PFSK-1 (cell line): ENCODE measurements around the gene ALDH8A1.

ENCODE experiments used
- FOXP2 ChIP-seq: optimal IDR thresholded peaks from 2 replicates; pipeline ENCODE3; 2011; ENCODE audit warnings: borderline replicate concordance, control low read depth, inconsistent platforms; ENCODE audit not compliant: insufficient read depth; ENCODE audit errors: extremely low read length, extremely low read depth
- POLR2AphosphoS5 ChIP-seq: IDR thresholded peaks from 2 replicates; pipeline ENCODE4 v1.6.1; 2012; ENCODE audit warnings: low read depth, mild to moderate bottlenecking, control low read depth, low read length, moderate library complexity
- SIN3A ChIP-seq: IDR thresholded peaks from 2 replicates; pipeline ENCODE4 v1.6.1; 2012; ENCODE audit warnings: mild to moderate bottlenecking, low read length, moderate library complexity, borderline replicate concordance; ENCODE audit not compliant: insufficient read depth
- TAF1 ChIP-seq: IDR thresholded peaks from 2 replicates; pipeline ENCODE4 v1.6.1; 2012; ENCODE audit warnings: low read length, control low read depth, borderline replicate concordance; ENCODE audit not compliant: insufficient read depth
- TF ChIP-seq, protein P1 (sequence below), 2 experiments: IDR thresholded peaks; 2 replicates each; pipeline versions ENCODE4 v1.6.1 to v1.8.0; 2011 to 2012; ENCODE audit warnings: low read depth in 2 of 2, low read length in 2 of 2, control low read depth in 1 of 2, inconsistent platforms in 1 of 2, mild to moderate bottlenecking in 1 of 2, moderate library complexity in 1 of 2; ENCODE audit not compliant: insufficient read depth in 1 of 2

The ALDH8A1 gene

DNA sequence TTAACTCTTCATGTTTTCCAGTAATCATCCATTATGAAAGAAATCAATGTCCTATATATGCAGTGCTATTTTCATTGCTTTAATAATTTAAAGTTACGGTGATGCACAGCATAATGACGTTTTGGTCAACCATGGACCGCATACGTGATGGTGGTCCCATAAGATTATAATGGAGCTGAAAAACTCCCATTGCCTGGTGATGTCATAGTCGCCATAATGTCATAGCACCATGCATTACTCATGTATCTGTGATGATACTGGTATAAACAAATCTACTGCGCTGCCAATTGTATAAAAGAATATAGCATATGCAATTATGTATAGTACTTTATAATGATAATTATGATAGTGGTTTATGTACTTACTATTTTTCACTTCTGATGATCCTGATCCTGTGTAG is 42.3 kb upstream of the ALDH8A1 start:
- no peak for TF ChIP-seq POLR2AphosphoS5
- TF ChIP-seq FOXP2, result no peak
- TF ChIP-seq, protein P1, sequence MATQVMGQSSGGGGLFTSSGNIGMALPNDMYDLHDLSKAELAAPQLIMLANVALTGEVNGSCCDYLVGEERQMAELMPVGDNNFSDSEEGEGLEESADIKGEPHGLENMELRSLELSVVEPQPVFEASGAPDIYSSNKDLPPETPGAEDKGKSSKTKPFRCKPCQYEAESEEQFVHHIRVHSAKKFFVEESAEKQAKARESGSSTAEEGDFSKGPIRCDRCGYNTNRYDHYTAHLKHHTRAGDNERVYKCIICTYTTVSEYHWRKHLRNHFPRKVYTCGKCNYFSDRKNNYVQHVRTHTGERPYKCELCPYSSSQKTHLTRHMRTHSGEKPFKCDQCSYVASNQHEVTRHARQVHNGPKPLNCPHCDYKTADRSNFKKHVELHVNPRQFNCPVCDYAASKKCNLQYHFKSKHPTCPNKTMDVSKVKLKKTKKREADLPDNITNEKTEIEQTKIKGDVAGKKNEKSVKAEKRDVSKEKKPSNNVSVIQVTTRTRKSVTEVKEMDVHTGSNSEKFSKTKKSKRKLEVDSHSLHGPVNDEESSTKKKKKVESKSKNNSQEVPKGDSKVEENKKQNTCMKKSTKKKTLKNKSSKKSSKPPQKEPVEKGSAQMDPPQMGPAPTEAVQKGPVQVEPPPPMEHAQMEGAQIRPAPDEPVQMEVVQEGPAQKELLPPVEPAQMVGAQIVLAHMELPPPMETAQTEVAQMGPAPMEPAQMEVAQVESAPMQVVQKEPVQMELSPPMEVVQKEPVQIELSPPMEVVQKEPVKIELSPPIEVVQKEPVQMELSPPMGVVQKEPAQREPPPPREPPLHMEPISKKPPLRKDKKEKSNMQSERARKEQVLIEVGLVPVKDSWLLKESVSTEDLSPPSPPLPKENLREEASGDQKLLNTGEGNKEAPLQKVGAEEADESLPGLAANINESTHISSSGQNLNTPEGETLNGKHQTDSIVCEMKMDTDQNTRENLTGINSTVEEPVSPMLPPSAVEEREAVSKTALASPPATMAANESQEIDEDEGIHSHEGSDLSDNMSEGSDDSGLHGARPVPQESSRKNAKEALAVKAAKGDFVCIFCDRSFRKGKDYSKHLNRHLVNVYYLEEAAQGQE (IDR thresholded peaks at IDR 0.05; ENCODE audit: insufficient read depth in 1 of 2, low read depth in 2 of 2, low read length in 2 of 2), result no peak
- TF ChIP-seq SIN3A, result no peak
- TF ChIP-seq TAF1, result no peak

DNA sequence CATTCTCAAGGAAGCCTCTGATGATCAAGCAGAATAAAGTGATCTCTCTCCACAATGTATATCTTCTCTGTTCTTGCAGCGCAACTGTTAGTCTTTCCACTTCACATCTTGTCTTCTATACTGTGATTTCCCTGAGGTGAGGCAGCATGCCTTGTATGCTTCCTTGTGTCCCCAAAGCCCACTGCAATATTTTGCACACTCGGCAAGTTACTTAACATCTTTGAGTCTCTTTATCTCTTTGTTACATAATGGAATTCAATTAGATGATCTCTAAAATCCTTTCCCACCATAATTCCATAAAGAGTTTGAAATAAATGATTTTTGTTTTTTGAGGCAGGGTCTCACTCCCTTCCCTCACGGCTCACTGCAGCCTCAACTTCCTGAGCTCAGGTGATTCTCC is 40.4 kb upstream of the ALDH8A1 start:
- TF ChIP-seq, protein P1 (IDR thresholded peaks at IDR 0.05; ENCODE audit: insufficient read depth in 1 of 2, low read depth in 2 of 2, low read length in 2 of 2), result no peak
- TF ChIP-seq FOXP2, result no peak
- no peak for TF ChIP-seq POLR2AphosphoS5
- TF ChIP-seq SIN3A, result no peak
- TF ChIP-seq TAF1, result no peak

DNA sequence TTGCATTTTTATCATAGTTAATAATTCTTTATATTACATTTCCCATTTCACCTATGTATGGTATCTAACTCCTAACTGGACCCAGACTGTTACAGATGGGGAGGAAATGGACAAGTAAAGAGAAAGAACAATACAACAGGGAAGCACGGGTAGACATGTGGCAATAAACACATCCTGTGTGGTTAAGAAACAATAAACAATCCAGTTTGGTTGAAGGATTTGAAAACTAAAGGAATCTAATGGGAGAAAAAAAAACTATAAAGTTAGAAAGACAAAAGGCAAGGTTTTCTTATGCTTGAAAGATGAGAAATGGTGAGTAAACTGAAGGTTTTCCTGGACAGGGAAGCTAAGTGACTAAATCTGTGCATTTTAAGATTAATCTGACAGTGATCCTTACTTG is 34.9 kb upstream of the ALDH8A1 start:
- TF ChIP-seq, protein P1 (IDR thresholded peaks at IDR 0.05; ENCODE audit: insufficient read depth in 1 of 2, low read depth in 2 of 2, low read length in 2 of 2), result no peak
- TF ChIP-seq SIN3A (no peak), POLR2AphosphoS5 (no peak), TAF1 (no peak), FOXP2 (no peak)

DNA sequence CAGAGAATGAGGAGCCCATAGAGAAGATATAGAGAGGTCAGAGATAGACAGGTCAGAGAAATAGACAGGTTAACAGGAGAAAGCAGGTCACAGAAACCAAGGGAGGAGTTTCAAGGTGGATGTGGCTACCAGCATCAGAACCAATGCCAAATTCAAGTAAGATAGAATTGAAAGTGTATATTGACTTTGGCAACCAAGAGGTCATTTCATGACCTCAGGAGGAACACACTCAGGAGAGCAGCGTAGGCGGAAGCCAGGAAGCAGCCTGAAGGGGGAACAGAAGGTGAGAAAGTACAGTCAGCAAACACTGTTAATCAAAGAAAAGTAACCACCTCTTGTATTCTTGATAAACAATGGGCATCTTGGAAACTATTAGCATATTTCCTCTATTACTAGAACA is 33.9 kb upstream of the ALDH8A1 start:
- no peak for TF ChIP-seq SIN3A
- TF ChIP-seq FOXP2, result no peak

DNA sequence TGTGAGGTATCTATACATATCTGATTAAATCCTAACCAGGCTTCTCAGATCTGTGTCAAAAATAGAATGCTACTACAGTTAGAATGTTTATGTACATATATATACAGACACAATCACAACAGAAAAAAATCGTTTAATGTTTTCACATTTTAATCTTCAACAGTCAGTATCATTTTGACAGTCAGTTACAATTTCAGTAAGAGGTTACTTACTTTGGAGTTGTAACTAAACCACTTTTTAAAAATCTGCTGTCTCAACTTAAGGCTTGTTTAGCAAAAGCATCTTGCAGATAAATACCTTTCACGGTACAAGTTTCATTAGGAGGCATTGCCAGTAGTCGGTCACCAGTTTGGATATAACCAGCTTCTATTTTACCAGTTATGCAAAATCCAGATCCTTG is 32.3 kb upstream of the ALDH8A1 start:
- no peak for TF ChIP-seq POLR2AphosphoS5
- no peak for TF ChIP-seq TAF1
- TF ChIP-seq, protein P1 (IDR thresholded peaks at IDR 0.05; ENCODE audit: insufficient read depth in 1 of 2, low read depth in 2 of 2, low read length in 2 of 2), result no peak
- no peak for TF ChIP-seq FOXP2
- no peak for TF ChIP-seq SIN3A
